GM12878 (cell line): Measurements from ENCODE around the gene AJM1. TPM values are rescaled to one million over a fixed set of nuclear protein-coding genes. Genes with fewer than 3 reads are reported as not detected.

ENCODE experiments used
- ATAC-seq: fragments of 200-7000 bp; cut with Tn5 transposase; 3 replicates; pipeline ENCODE4 v1.9.1; 2020; ENCODE audit warnings: mild to moderate bottlenecking, moderate library complexity
- BruUV-seq: library from RNA; stranded (reverse); fragments of 400-500 nt; replicated peaks from 2 replicates; lab custom pipeline; 2021; lab: Mats Ljungman, UMichigan
- CTCF ChIA-PET: fragments of 300-600 bp; sonication (Branson Sonifier 250); formaldehyde crosslinking; extraction: SDS; loops from one replicate; lab custom pipeline; 2021; ENCODE audit warnings: inconsistent platforms; lab: Yijun Ruan, JAX
- POLR2A ChIA-PET: fragments of 350-600 bp; formaldehyde crosslinking; extraction: SDS; loops from one replicate; lab custom pipeline; 2021; ENCODE audit warnings: inconsistent platforms; lab: Charles Lee
- RAD21 ChIA-PET: fragments of 300-600 bp; sonication (Branson Sonifier 250); formaldehyde crosslinking; loops from one replicate; lab custom pipeline; 2023; ENCODE audit warnings: antibody characterized with exemption; ENCODE audit not compliant: unreplicated experiment; lab: Charles Lee
- SMC1A ChIA-PET: fragments of 300-600 bp; sonication (Branson Sonifier 250); formaldehyde crosslinking; loops from one replicate; lab custom pipeline; 2023; ENCODE audit not compliant: unreplicated experiment, uncharacterized antibody; lab: Charles Lee
- DNase-seq: peaks from one replicate; pipeline ENCODE4 v3.0.0-alpha.2; 2011; ENCODE audit warnings: low read depth, low spot score
- FAIRE-seq: peaks from 3 replicates; lab custom pipeline; 2011; peaks lifted over from hg19 to GRCh38; lab: Jason Lieb, UNC
- H2AFZ ChIP-seq: 2 replicates; pipeline ENCODE4 v1.6.0; 2011; ENCODE audit warnings: low read depth, low read length, control low read depth; ENCODE audit not compliant: control insufficient read depth
- H3K27ac ChIP-seq: 2 replicates; pipeline ENCODE4 v1.5.1; 2011; ENCODE audit warnings: control low read depth; ENCODE audit not compliant: control insufficient read depth, insufficient read depth
- H3K27me3 ChIP-seq, 2 experiments: replicated peaks in 1 of 2; 2 replicates each; pipeline versions ENCODE4 v1.6.0 to v1.6.1; 2011; ENCODE audit warnings: low read length in 1 of 2; ENCODE audit not compliant: control insufficient read depth in 2 of 2, insufficient read depth in 2 of 2
- H3K36me3 ChIP-seq, 2 experiments: 2 replicates each; pipeline ENCODE4 v1.5.1; 2011; ENCODE audit warnings: low read length in 1 of 2; ENCODE audit not compliant: control insufficient read depth in 2 of 2, insufficient read depth in 2 of 2
- H3K4me1 ChIP-seq: 2 replicates; pipeline ENCODE4 v1.6.1; 2011; ENCODE audit warnings: mild to moderate bottlenecking, low read length, moderate library complexity, mixed read lengths; ENCODE audit not compliant: control insufficient read depth, insufficient read depth
- H3K4me2 ChIP-seq: 2 replicates; pipeline ENCODE4 v1.6.0; 2011; ENCODE audit warnings: control low read depth; ENCODE audit not compliant: control insufficient read depth, insufficient read depth
- H3K4me3 ChIP-seq: fragments of 200-600 bp; sonication (generic); 2 replicates; pipeline ENCODE4 v1.5.1; 2016
- H3K79me2 ChIP-seq: 2 replicates; pipeline ENCODE4 v1.6.0; 2011; ENCODE audit warnings: low read length; ENCODE audit not compliant: control insufficient read depth, insufficient read depth
- H3K9ac ChIP-seq: 2 replicates; pipeline ENCODE4 v1.8.0; 2011; ENCODE audit warnings: low read length, control low read depth, mixed read lengths; ENCODE audit not compliant: control insufficient read depth, insufficient read depth
- H3K9me3 ChIP-seq: replicated peaks from 3 replicates; pipeline ENCODE4 v1.5.1; 2011; ENCODE audit warnings: mild to moderate bottlenecking, low read length; ENCODE audit not compliant: control insufficient read depth, insufficient read depth
- H4K20me1 ChIP-seq: 2 replicates; pipeline ENCODE4 v1.6.0; 2011; ENCODE audit not compliant: control insufficient read depth, insufficient read depth
- CREM ChIP-seq: IDR thresholded peaks from 2 replicates; pipeline ENCODE4 v1.6.1; 2014; ENCODE audit warnings: antibody characterized with exemption, low read depth
- JUNB ChIP-seq: IDR thresholded peaks from 2 replicates; pipeline ENCODE4 v1.6.1; 2016; ENCODE audit warnings: antibody characterized with exemption, mild to moderate bottlenecking
- JUND ChIP-seq: IDR thresholded peaks from 2 replicates; pipeline ENCODE4 v1.6.1; 2012; ENCODE audit warnings: low read depth, mild to moderate bottlenecking, low read length, improper control_type of control experiment, moderate library complexity
- MEF2B ChIP-seq: fragments of 450-650 bp; IDR thresholded peaks from 2 replicates; pipeline ENCODE4 v1.6.1; 2018; ENCODE audit warnings: mild to moderate bottlenecking, moderate library complexity; ENCODE audit not compliant: partially characterized antibody, poor library complexity, severe bottlenecking
- NRF1 ChIP-seq: conservative IDR thresholded peaks from 2 replicates; pipeline ENCODE4 v1.6.1; 2011; ENCODE audit warnings: mild to moderate bottlenecking, low read depth, low read length, improper control_type of control experiment
- POU2F2 ChIP-seq: IDR thresholded peaks from 3 replicates; pipeline ENCODE4 v1.6.1; 2011; ENCODE audit warnings: low read depth, mild to moderate bottlenecking, low read length, borderline replicate concordance
- SIX5 ChIP-seq: IDR thresholded peaks from 2 replicates; pipeline ENCODE4 v1.6.1; 2011; ENCODE audit warnings: mild to moderate bottlenecking, low read depth, low read length, moderate library complexity; ENCODE audit not compliant: severe bottlenecking
- SPI1 ChIP-seq: IDR thresholded peaks from 2 replicates; pipeline ENCODE4 v1.6.1; 2011; ENCODE audit warnings: low read depth, mild to moderate bottlenecking, low read length, moderate library complexity, borderline replicate concordance; ENCODE audit not compliant: insufficient read depth
- SUZ12 ChIP-seq: fragments of 200-600 bp; sonication (generic); IDR thresholded peaks from one replicate; pipeline ENCODE4 v1.6.1; 2018; ENCODE audit warnings: antibody characterized with exemption, mild to moderate bottlenecking; ENCODE audit not compliant: unreplicated experiment
- ZZZ3 ChIP-seq: IDR thresholded peaks from 2 replicates; pipeline ENCODE4 v1.6.1; 2011; ENCODE audit warnings: low read depth; ENCODE audit not compliant: control insufficient read depth, insufficient read length
- WGBS: methylation state at CpG from one replicate; pipeline ENCODE4 v1.1.6; 2016; ENCODE audit warnings: low lambda C conversion rate; ENCODE audit not compliant: insufficient replicate concordance, insufficient coverage; ENCODE audit errors: missing lambda C conversion rate; 5-methylcytosine and 5-hydroxymethylcytosine counted together
- in situ Hi-C: fragments of 300-500 bp; cut with MboI; formaldehyde crosslinking; loops from 9 replicates; pipeline ENCODE4 v1.14.3; 2018; ENCODE audit warnings: mixed read lengths
- intact Hi-C: fragments of 100-400 bp; cut with micrococcal nuclease; formaldehyde crosslinking; loops from one replicate; pipeline ENCODE4 v1.14.2; 2022; ENCODE audit not compliant: unreplicated experiment
- polyA plus RNA-seq, 11 experiments: library from polyadenylated mRNA; depleted of rRNA in 4 of 11; unstranded in 6 of 11; stranded (reverse) in 5 of 11; fragments of >200 nt; fragmentation: Nextera tagmentation in 4 of 11; fragmentation: Illumina TruSeq in 1 of 11; extraction: Ambion mirVana in 4 of 11; extraction: Trizol in 1 of 11; gene quantifications; 1 replicate in 1 of 11; 2 replicates in 10 of 11; pipeline versions ENCODE4 v1.2.1 to v1.2.3, GENCODE V29; 2011 to 2016; ENCODE audit warnings: inconsistent platforms in 2 of 11, missing spikeins in 2 of 11, low read depth in 1 of 11
- total RNA-seq, 4 experiments: library from RNA; depleted of rRNA in 3 of 4; stranded (reverse); fragments of >200 nt in 3 of 4; fragmentation: Illumina TruSeq in 1 of 4; extraction: Trizol in 1 of 4; gene quantifications; 2 replicates each; pipeline versions ENCODE4 v1.2.1 to v1.2.3, GENCODE V29; 2013 to 2021

Gene AJM1
- total and polyA plus RNA-seq, 10 of the 15 experiments (the other 5 are each of a cell fraction or from before 2014, with no cell fraction given) = 0.06 to 2.5 (median 1.0) TPM; not detected in 2

DNA sequence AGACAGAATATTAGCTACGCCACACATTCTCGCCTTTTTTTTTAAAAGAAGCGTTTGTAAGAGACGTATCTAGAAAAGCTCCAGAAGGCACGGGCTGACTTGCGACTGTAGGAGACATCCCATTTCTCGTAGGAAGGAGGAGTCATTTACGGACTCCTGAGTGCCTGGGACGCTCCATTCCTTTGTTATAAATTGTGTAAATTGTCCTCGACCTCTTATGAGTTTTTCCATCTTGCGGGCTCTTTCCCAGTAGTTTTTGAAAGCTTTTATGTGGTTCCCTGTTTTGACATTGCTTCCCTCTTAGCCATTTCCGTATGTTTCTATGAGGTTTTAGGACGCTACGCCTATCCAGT lies 33.5 kb upstream of the AJM1 start:
- 2% methylated on average over 14 of the region's 14 CpGs for WGBS
- ChIA-PET CTCF (interaction anchor here (0.5 to 4.4 kb wide), 9 partner anchors 9 to 259 kb away, joined by 3 to 15 read pairs (median 3); partner anchors contain the start of gene AJM1), RAD21 (no interaction called here), POLR2A (interaction anchor here (1.2 to 1.4 kb wide), 2 partner anchors 40 to 321 kb away, joined by 3 read pairs; partner anchors contain the start of gene PHPT1), SMC1A (interaction anchor here (1.1 to 2.3 kb wide), 2 partner anchors 34 to 139 kb away, joined by 4 to 5 read pairs; partner anchors contain the start of gene AJM1)
- no TSS peak for BruUV-seq
- TF ChIP-seq JUNB = no peak
- no peak for TF ChIP-seq SPI1
- no peak for TF ChIP-seq SUZ12
- TF ChIP-seq CREM = no peak
- TF ChIP-seq MEF2B = no peak
- TF ChIP-seq NRF1 = no peak
- TF ChIP-seq JUND = no peak
- TF ChIP-seq SIX5 = no peak
- TF ChIP-seq POU2F2 = no peak
- TF ChIP-seq ZZZ3 = no peak
- H4K20me1 ChIP-seq = no peaks in the 10 kb centered on the region; the same call in 1 of the 2 replicates
- H3K4me1 ChIP-seq = peaks cover 7% of the 10 kb centered on the region
- H3K27ac ChIP-seq = peak overlapping the region; percentile 74
- peak overlapping the region; percentile 76 for H3K4me2 ChIP-seq
- peak overlapping the region; percentile 93 for H3K9ac ChIP-seq
- no peaks in the 10 kb centered on the region for H3K9me3 ChIP-seq
- H2AFZ ChIP-seq = no peak overlapping the region; the same call in 1 of the 2 replicates
- FAIRE-seq (no peak), ATAC-seq (no peak), DNase-seq (no peak)
- intact Hi-C loops (loop anchor here (10.0 kb wide), 1 partner anchor 76 kb away; the partner anchor contains the start of gene TRAF2), in situ Hi-C loops (no loop called here)
- H3K27me3 ChIP-seq = no peaks in the 10 kb centered on the region
- H3K79me2 ChIP-seq = peaks cover 39% of the 10 kb centered on the region
- H3K36me3 ChIP-seq = peaks cover 2 to 7% of the 10 kb centered on the region in 2 experiments; a peak in 3 of 4 replicates
- H3K4me3 ChIP-seq = peak overlapping the region; percentile 90
